A549 treated with dexamethasone at 1 μM for 4 hours (cell line): ENCODE results near the gene MYRFL. TPM values are rescaled to one million over a fixed set of nuclear protein-coding genes. Genes with fewer than 3 reads are reported as not detected.

Experiments
- total RNA-seq: library from RNA; stranded (reverse); fragments of 200-300 nt; extraction: Qiagen RNA extraction; gene quantifications from 5 replicates; pipeline ENCODE4 v1.2.3, GENCODE V29; 2022

MYRFL gene
- 0.07 TPM in 1 of 5 replicates, not detected in the others for total RNA-seq

DNA sequence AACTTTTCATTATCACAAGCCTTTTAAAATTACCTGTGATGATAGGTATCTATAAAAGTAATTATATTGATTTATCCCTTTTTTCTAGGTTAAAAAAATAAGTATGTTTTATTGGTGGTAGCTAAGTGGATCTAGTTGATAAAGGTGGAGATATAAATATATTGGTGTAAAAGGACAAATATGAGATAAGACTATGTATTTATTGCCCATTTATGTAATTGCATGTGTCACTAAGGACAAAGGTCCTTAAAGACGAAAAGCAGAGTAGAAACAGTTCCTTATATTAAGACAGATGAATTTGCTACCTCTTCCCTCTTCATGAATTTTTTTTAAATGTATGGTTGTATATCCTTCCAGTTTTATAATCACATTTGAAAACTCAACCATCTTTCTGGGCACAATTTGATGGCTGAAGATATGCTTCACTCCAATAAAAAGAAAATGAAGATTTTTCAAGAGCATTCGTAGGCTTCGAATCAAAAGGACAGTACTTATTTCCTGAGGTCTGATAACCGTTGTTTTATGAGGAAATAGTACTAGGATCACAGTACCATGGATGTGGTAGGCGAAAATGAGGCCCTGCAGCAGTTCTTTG, at the start of gene MYRFL:
Gene MYRFL, plus strand, starts transcription at position 262 of the 595 bp plus-strand sequence. Its CDS starts 291 bp downstream, at position 553.

Other genes with a start within 250 kb of the MYRFL start
- 288 to 351 TPM (median 298 TPM) in 5 replicates for gene CCT2, start 239.8 kb upstream of the MYRFL start, total RNA-seq
- not detected in 5 replicates for gene LRRC10, start 214.3 kb upstream of the MYRFL start, total RNA-seq
- gene BEST3, start 125.9 kb upstream of the MYRFL start, total RNA-seq = 0.86 to 1.9 TPM (median 1.2 TPM) in 5 replicates
- 16.3 to 20.6 TPM (median 17.2 TPM) in 5 replicates for gene RAB3IP, start 86.4 kb upstream of the MYRFL start, total RNA-seq